IPS-18c (cell line): Measurements from ENCODE around the gene CEP350.
"Not testable (repeated sequence)": the region's sequence is repeated elsewhere in the genome, so short reads cannot be mapped to it uniquely, and the experiment has no call there.

ENCODE experiments used
- H3K4me3 ChIP-seq: 2 replicates; pipeline ENCODE4 v1.7.0; 2013; ENCODE audit warnings: low read depth, mild to moderate bottlenecking, low read length, moderate library complexity; ENCODE audit not compliant: insufficient read depth
- H3K9me3 ChIP-seq: one replicate; pipeline ENCODE4 v1.6.1; 2013; ENCODE audit warnings: mild to moderate bottlenecking, low read length, moderate library complexity; ENCODE audit not compliant: control insufficient read depth, insufficient read depth

CEP350 gene

DNA sequence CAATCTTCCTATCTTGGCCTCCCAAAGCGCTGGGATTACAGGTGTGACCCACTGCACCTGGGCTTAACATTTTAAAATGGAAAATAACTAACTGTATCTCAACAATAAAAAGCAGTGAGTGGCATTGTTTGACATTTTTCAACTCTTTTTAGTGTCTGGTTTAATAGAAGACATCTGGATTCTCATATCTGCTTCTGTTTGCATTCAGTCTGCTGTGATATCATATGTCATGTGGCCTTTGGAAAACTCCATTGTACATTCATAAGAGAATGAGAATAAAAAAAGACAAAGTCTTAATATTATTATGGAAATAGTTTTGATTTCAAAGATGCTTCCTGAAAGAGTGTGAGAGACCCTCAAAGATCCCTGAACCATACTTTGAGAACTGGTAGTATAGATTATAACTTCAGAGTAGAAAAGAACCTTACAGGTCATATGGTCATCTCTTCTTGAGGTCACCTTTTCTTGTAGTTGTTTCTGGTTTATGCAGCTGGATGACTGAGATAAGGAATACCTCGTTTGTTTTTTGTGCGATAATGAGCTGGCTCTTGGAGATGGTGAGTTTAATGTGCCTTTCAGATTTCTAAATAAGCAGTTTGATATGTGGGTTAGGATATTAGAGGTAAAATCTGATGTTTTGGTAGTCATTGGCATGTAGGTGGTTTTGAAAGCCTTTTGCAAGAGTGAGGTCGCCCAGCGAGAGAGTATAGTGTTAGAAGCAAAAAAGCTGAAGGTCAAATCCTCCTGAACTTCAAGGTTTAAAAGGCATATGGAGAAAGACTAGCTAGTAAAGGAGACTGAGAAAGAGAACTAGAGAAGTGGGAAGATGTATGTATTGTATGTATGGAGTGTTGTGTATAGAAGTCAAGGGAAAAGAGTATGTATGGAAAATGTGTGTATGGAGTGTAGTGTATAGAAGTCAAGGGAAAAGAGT is 17.2 kb downstream of the CEP350 start:
- H3K4me3 ChIP-seq = no peak overlapping the region
- no peaks in the 10 kb centered on the region for H3K9me3 ChIP-seq

GRCh38 chr1:179973198-179974110 is 18.8 kb downstream of the CEP350 start:
- H3K4me3 ChIP-seq = no peak overlapping the region
- no peaks in the 10 kb centered on the region for H3K9me3 ChIP-seq

DNA sequence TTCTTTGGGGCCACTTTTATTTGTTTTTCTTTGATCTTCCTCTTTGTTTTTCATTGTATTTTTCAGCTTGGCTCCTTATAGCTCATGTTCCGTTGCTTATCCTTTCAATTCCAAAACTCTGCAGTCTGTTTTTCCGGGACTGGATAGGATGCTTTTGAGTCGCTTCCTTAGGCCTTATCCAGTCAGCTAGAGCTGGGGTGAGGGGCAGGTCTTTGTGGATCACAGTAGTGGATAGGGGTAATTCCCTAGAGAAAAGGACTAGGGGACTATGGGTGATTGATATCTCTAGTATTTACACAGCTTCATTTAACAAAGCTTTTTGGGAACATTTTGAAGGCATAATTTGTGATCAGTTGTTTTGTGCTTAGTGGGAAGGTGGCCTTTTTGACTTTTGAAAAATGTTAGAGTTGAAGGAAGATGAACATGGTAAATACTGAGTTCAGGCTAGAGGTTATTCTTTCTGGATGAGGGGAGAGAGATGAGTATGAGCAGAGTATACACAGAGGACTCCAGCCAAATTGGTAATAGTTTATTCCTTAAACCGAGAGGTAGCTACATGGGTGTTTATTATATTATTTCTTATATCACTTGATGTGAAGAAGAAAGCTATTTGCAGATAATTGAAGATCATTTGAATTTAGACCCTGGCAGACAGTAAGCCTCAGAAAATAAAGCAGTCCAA is 22.5 kb downstream of the CEP350 start:
- H3K9me3 ChIP-seq = no peaks in the 10 kb centered on the region
- H3K4me3 ChIP-seq = no peak overlapping the region

- H3K9me3 ChIP-seq = no peaks in the 10 kb centered on the region
Measured at GRCh38 chr1:179978199-179979079, 23.8 kb downstream of the CEP350 start.

GRCh38 chr1:179984101-179984500 is 29.5 kb downstream of the CEP350 start:
- H3K9me3 ChIP-seq = no peaks in the 10 kb centered on the region

More at GRCh38 chr1:179978199-179979079, 23.8 kb downstream of the CEP350 start:
- H3K4me3 ChIP-seq = no peak overlapping the region

GRCh38 chr1:179984942-179985341 is 30.3 kb downstream of the CEP350 start:
- Histone ChIP-seq H3K4me3 (no peak overlapping the region), H3K9me3 (no peaks in the 10 kb centered on the region)

More at GRCh38 chr1:179984101-179984500, 29.5 kb downstream of the CEP350 start:
- H3K4me3 ChIP-seq = no peak overlapping the region

- Histone ChIP-seq H3K4me3 (no peak overlapping the region), H3K9me3 (no peaks in the 10 kb centered on the region)
Measured at GRCh38 chr1:179990847-179991246, 36.2 kb downstream of the CEP350 start.

GRCh38 chr1:179995576-179995975 is 41.0 kb downstream of the CEP350 start:
- no peak overlapping the region for H3K4me3 ChIP-seq

GRCh38 chr1:179996099-179996498 is 41.5 kb downstream of the CEP350 start:
- H3K9me3 ChIP-seq = no peaks in the 10 kb centered on the region

More at GRCh38 chr1:179995576-179995975, 41.0 kb downstream of the CEP350 start:
- no peaks in the 10 kb centered on the region for H3K9me3 ChIP-seq

GRCh38 chr1:180000575-180000974 is 46.0 kb downstream of the CEP350 start:
- no peak overlapping the region for H3K4me3 ChIP-seq
- H3K9me3 ChIP-seq = peaks cover 2% of the 10 kb centered on the region

More at GRCh38 chr1:179996099-179996498, 41.5 kb downstream of the CEP350 start:
- no peak overlapping the region for H3K4me3 ChIP-seq

- no peak overlapping the region for H3K4me3 ChIP-seq
- H3K9me3 ChIP-seq = peaks cover 2% of the 10 kb centered on the region
Measured at GRCh38 chr1:180002437-180002836, 47.8 kb downstream of the CEP350 start.

GRCh38 chr1:180003026-180003695 is 48.6 kb downstream of the CEP350 start:
- peaks cover 2% of the 10 kb centered on the region for H3K9me3 ChIP-seq
- no peak overlapping the region for H3K4me3 ChIP-seq

GRCh38 chr1:180006762-180007161 is 52.2 kb downstream of the CEP350 start:
- not testable (repeated sequence) for H3K4me3 ChIP-seq, H3K9me3 ChIP-seq

GRCh38 chr1:180020017-180020416 is 65.4 kb downstream of the CEP350 start:
- no peak overlapping the region for H3K4me3 ChIP-seq
- no peaks in the 10 kb centered on the region for H3K9me3 ChIP-seq

DNA sequence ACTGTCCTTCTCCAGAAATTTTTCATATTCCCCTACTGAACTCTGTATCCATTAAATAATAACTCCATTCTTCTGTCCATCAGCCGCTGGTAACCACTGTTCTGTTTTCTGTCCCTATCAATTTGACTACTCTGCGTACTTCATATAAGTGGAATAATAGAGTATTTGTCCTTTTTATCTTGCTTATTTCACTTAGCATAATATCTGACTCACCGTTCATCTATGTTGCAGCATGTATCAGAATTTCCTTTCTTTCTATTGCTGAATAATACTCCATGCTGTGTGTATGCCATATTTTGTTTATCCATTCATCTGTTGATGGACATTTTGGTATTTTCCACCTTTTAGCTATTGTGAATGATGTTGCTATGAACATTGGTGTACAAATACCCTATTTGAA is 71.9 kb downstream of the CEP350 start:
- Histone ChIP-seq H3K9me3 (no peaks in the 10 kb centered on the region), H3K4me3 (no peak overlapping the region)

GRCh38 chr1:180027949-180028445 is 73.4 kb downstream of the CEP350 start:
- no peak overlapping the region for H3K4me3 ChIP-seq
- H3K9me3 ChIP-seq = no peaks in the 10 kb centered on the region
